ENCODE data around the gene DAB2IP. TPM values are rescaled to one million over a fixed set of nuclear protein-coding genes. Genes with fewer than 3 reads are reported as not detected.

DAB2IP gene
- total and polyA plus RNA-seq, 5 donors, result 25.5 to 55.0 (median 42.1) TPM

GRCh38 chr9:121776739-121777637, 125.6 kb downstream of the DAB2IP start:
- 91% methylated on average over 8 of the region's 8 CpGs for WGBS
- ATAC-seq (no peak), DNase-seq (no peak)
- Histone ChIP-seq H3K4me1 (ENCODE audit: control insufficient read depth, insufficient read depth, low read length) (peaks cover 2% of the 10 kb centered on the region), H3K9me3 (ENCODE audit: control insufficient read depth, low read length) (no peaks in the 10 kb centered on the region), H3K27ac (ENCODE audit: low read length) (no peak overlapping the region), H3K4me3 (ENCODE audit: low read length) (no peak overlapping the region), H3K27me3 (ENCODE audit: control insufficient read depth, insufficient read depth) (no peaks in the 10 kb centered on the region)
- intact Hi-C loops (cut with DNase I), result loop anchor here in 1 of 4 donors (10.0 kb wide), 2 partner anchors 58 to 82 kb away; no protein-coding TSS in a partner anchor

GRCh38 chr9:121778252-121779225, 127.1 kb downstream of the DAB2IP start:
- H3K9me3 ChIP-seq (ENCODE audit: control insufficient read depth, low read length), result no peaks in the 10 kb centered on the region
- 77% methylated on average over 4 of the region's 4 CpGs for WGBS
- ATAC-seq (no peak), DNase-seq (no peak)
- H3K27me3 ChIP-seq (ENCODE audit: control insufficient read depth, insufficient read depth), result no peaks in the 10 kb centered on the region
- intact Hi-C loops (cut with DNase I), result loop anchor here in 1 of 4 donors (10.0 kb wide), 2 partner anchors 56 to 84 kb away; no protein-coding TSS in a partner anchor
- no peak overlapping the region for H3K27ac ChIP-seq (ENCODE audit: low read length)
- no peak overlapping the region for H3K4me3 ChIP-seq (ENCODE audit: low read length)
- peaks cover 2% of the 10 kb centered on the region for H3K4me1 ChIP-seq (ENCODE audit: control insufficient read depth, insufficient read depth, low read length)

- Histone ChIP-seq H3K9me3 (ENCODE audit: control insufficient read depth, low read length) (no peaks in the 10 kb centered on the region), H3K4me3 (ENCODE audit: low read length) (no peak overlapping the region), H3K27me3 (ENCODE audit: control insufficient read depth, insufficient read depth) (no peaks in the 10 kb centered on the region), H3K4me1 (ENCODE audit: control insufficient read depth, insufficient read depth, low read length) (peaks cover 2% of the 10 kb centered on the region), H3K27ac (ENCODE audit: low read length) (peak overlapping the region; percentile 50)
- ATAC-seq, result peak in 1 of 2 donors; percentile 47
- intact Hi-C loops (cut with DNase I), result loop anchor here in 1 of 4 donors (10.0 kb wide), 2 partner anchors 55 to 85 kb away; no protein-coding TSS in a partner anchor
- peak in 1 of 3 donors; percentile 16 for DNase-seq
- WGBS, result 68% methylated on average over 13 of the region's 13 CpGs
These were observed 128.1 kb downstream of the DAB2IP start for GRCh38 chr9:121779381-121780117.

- WGBS, result 85% methylated on average over 17 of the region's 17 CpGs
- ATAC-seq (no peak), DNase-seq (peak in 1 of 3 donors; percentile 12)
- intact Hi-C loops (cut with DNase I), result no loop called here
- no peak overlapping the region for H3K4me3 ChIP-seq (ENCODE audit: low read length)
- H3K4me1 ChIP-seq (ENCODE audit: control insufficient read depth, insufficient read depth, low read length), result peaks cover 2% of the 10 kb centered on the region
- no peaks in the 10 kb centered on the region for H3K27me3 ChIP-seq (ENCODE audit: control insufficient read depth, insufficient read depth)
- H3K27ac ChIP-seq (ENCODE audit: low read length), result no peak overlapping the region
- H3K9me3 ChIP-seq (ENCODE audit: control insufficient read depth, low read length), result no peaks in the 10 kb centered on the region
These were observed 129.0 kb downstream of the DAB2IP start for GRCh38 chr9:121780177-121781040.

GRCh38 chr9:121781145-121781548, 129.7 kb downstream of the DAB2IP start:
- Histone ChIP-seq H3K27ac (ENCODE audit: low read length) (no peak overlapping the region), H3K4me3 (ENCODE audit: low read length) (no peak overlapping the region), H3K27me3 (ENCODE audit: control insufficient read depth, insufficient read depth) (no peaks in the 10 kb centered on the region), H3K9me3 (ENCODE audit: control insufficient read depth, low read length) (no peaks in the 10 kb centered on the region), H3K4me1 (ENCODE audit: control insufficient read depth, insufficient read depth, low read length) (peaks cover 2% of the 10 kb centered on the region)
- DNase-seq, result peak in 1 of 3 donors; percentile 13
- ATAC-seq, result no peak
- intact Hi-C loops (cut with DNase I), result no loop called here
- 87% methylated on average over 8 of the region's 8 CpGs for WGBS

- no peak for ATAC-seq
- Histone ChIP-seq H3K27me3 (ENCODE audit: control insufficient read depth, insufficient read depth) (no peaks in the 10 kb centered on the region), H3K4me1 (ENCODE audit: control insufficient read depth, insufficient read depth, low read length) (peaks cover 2% of the 10 kb centered on the region), H3K4me3 (ENCODE audit: low read length) (no peak overlapping the region), H3K9me3 (ENCODE audit: control insufficient read depth, low read length) (no peaks in the 10 kb centered on the region), H3K27ac (ENCODE audit: low read length) (no peak overlapping the region)
- WGBS, result 96% methylated on average over 17 of the region's 17 CpGs
- DNase-seq, result peak in 1 of 3 donors; percentile 7
- intact Hi-C loops (cut with DNase I), result no loop called here
These were observed 130.4 kb downstream of the DAB2IP start for GRCh38 chr9:121781701-121782464.

- H3K4me3 ChIP-seq (ENCODE audit: low read length), result no peak overlapping the region
- H3K4me1 ChIP-seq (ENCODE audit: control insufficient read depth, insufficient read depth, low read length), result peaks cover 2% of the 10 kb centered on the region
- 86% methylated on average over 17 of the region's 17 CpGs for WGBS
- ATAC-seq (no peak), DNase-seq (no peak)
- no peaks in the 10 kb centered on the region for H3K9me3 ChIP-seq (ENCODE audit: control insufficient read depth, low read length)
- intact Hi-C loops (cut with DNase I), result no loop called here
- no peaks in the 10 kb centered on the region for H3K27me3 ChIP-seq (ENCODE audit: control insufficient read depth, insufficient read depth)
- no peak overlapping the region for H3K27ac ChIP-seq (ENCODE audit: low read length)
These were observed 131.2 kb downstream of the DAB2IP start for GRCh38 chr9:121782514-121783110.

GRCh38 chr9:121783111-121783510, 131.7 kb downstream of the DAB2IP start:
- intact Hi-C loops (cut with DNase I), result no loop called here
- Histone ChIP-seq H3K27me3 (ENCODE audit: control insufficient read depth, insufficient read depth) (no peaks in the 10 kb centered on the region), H3K9me3 (ENCODE audit: control insufficient read depth, low read length) (no peaks in the 10 kb centered on the region), H3K4me1 (ENCODE audit: control insufficient read depth, insufficient read depth, low read length) (peaks cover 2% of the 10 kb centered on the region), H3K27ac (ENCODE audit: low read length) (no peak overlapping the region), H3K4me3 (ENCODE audit: low read length) (no peak overlapping the region)
- ATAC-seq, result no peak
- DNase-seq, result no peak
- WGBS, result 87% methylated on average over 2 of the region's 2 CpGs

Data from right cardiac atrium (tissue), 5 donors.